Left ventricle myocardium inferior (tissue), 1 donor: ENCODE measurements around the gene CPNE6. TPM values are rescaled to one million over a fixed set of nuclear protein-coding genes. Genes with fewer than 3 reads are reported as not detected.

Source experiments
- DNase-seq: peaks from one replicate; pipeline ENCODE4 v3.0.0-alpha.2; 2020
- H3K27ac ChIP-seq: fragments of 200-600 bp; replicated peaks from 2 replicates; pipeline ENCODE4 v1.8.0; 2021
- H3K27me3 ChIP-seq: fragments of 200-600 bp; 2 replicates; pipeline ENCODE4 v1.8.0; 2021; ENCODE audit warnings: low read depth
- H3K36me3 ChIP-seq: fragments of 200-600 bp; 2 replicates; pipeline ENCODE4 v1.8.0; 2021
- H3K4me1 ChIP-seq: fragments of 200-600 bp; 2 replicates; pipeline ENCODE4 v1.8.0; 2021
- H3K4me3 ChIP-seq: fragments of 200-600 bp; 2 replicates; pipeline ENCODE4 v1.8.0; 2021; ENCODE audit warnings: mild to moderate bottlenecking, moderate library complexity
- H3K9me3 ChIP-seq: fragments of 200-600 bp; replicated peaks from 2 replicates; pipeline ENCODE4 v1.8.0; 2021
- intact Hi-C: fragments of 100-400 bp; cut with micrococcal nuclease; formaldehyde crosslinking; loops from one replicate; pipeline ENCODE4 v1.11.0; 2022
- total RNA-seq: library from RNA; stranded (reverse); fragmentation: NEBNext Ultra II Directional; extraction: Animal tissue kit (Norgen Biotek cat#: 25700); gene quantifications from one replicate; pipeline ENCODE4 v1.2.1, GENCODE V29; 2021
- TF ChIP-seq, protein P1 (sequence below): fragments of 200-600 bp; IDR thresholded peaks from 2 replicates; pipeline ENCODE4 v1.8.0; 2021; ENCODE audit warnings: antibody characterized with exemption, mild to moderate bottlenecking, borderline replicate concordance
- donor health status: DM: no; HTN: yes; CAD: no; lungs with severe emphysema.

The CPNE6 gene
- total RNA-seq, 1 donor from 2014 or later = not detected

- peaks cover 44% of the 10 kb centered on the region for H3K4me1 ChIP-seq
- intact Hi-C loops = no loop called here
- no peaks in the 10 kb centered on the region for H3K27me3 ChIP-seq
- peak overlapping the region; percentile 98 for H3K27ac ChIP-seq
- DNase-seq = no peak
- H3K4me3 ChIP-seq = peak overlapping the region; percentile 76
- TF ChIP-seq, protein P1, sequence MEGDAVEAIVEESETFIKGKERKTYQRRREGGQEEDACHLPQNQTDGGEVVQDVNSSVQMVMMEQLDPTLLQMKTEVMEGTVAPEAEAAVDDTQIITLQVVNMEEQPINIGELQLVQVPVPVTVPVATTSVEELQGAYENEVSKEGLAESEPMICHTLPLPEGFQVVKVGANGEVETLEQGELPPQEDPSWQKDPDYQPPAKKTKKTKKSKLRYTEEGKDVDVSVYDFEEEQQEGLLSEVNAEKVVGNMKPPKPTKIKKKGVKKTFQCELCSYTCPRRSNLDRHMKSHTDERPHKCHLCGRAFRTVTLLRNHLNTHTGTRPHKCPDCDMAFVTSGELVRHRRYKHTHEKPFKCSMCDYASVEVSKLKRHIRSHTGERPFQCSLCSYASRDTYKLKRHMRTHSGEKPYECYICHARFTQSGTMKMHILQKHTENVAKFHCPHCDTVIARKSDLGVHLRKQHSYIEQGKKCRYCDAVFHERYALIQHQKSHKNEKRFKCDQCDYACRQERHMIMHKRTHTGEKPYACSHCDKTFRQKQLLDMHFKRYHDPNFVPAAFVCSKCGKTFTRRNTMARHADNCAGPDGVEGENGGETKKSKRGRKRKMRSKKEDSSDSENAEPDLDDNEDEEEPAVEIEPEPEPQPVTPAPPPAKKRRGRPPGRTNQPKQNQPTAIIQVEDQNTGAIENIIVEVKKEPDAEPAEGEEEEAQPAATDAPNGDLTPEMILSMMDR = no peak
- H3K9me3 ChIP-seq = no peaks in the 10 kb centered on the region
- peaks cover 23% of the 10 kb centered on the region for H3K36me3 ChIP-seq
These were observed 42.0 kb downstream of the CPNE6 start for GRCh38 chr14:24113379-24113800.

GRCh38 chr14:24113801-24114531 lies 42.6 kb downstream of the CPNE6 start:
- Histone ChIP-seq H3K36me3 (peaks cover 28% of the 10 kb centered on the region), H3K4me3 (peak overlapping the region; percentile 76), H3K27me3 (no peaks in the 10 kb centered on the region), H3K4me1 (peaks cover 39% of the 10 kb centered on the region), H3K27ac (peak overlapping the region; percentile 98), H3K9me3 (no peaks in the 10 kb centered on the region)
- intact Hi-C loops = no loop called here
- peak; percentile 86 for DNase-seq
- TF ChIP-seq, protein P1 = no peak

GRCh38 chr14:24114532-24115421 lies 43.4 kb downstream of the CPNE6 start, which contains the start of the genes DCAF11 and NRL:
TSS of gene DCAF11 (plus strand) at chr14:24114777. CDS start at chr14:24115595, 818 bp downstream.
TSS of gene NRL (minus strand) at chr14:24114949. CDS start at chr14:24082848, 32,101 bp downstream.
- peak within 1 kb of the TSS; percentile 98 for H3K27ac ChIP-seq
- peak within 1 kb of the TSS; percentile 76 for H3K4me3 ChIP-seq
- TF ChIP-seq, protein P1 = no peak
- peaks cover 35% of the 10 kb centered on the region for H3K4me1 ChIP-seq
- DNase-seq = peak; percentile 98
- H3K27me3 ChIP-seq = no peaks in the 10 kb centered on the region
- H3K36me3 ChIP-seq = peaks cover 36% of the 10 kb centered on the region
- intact Hi-C loops = no loop called here
- no peaks in the 10 kb centered on the region for H3K9me3 ChIP-seq

DNA sequence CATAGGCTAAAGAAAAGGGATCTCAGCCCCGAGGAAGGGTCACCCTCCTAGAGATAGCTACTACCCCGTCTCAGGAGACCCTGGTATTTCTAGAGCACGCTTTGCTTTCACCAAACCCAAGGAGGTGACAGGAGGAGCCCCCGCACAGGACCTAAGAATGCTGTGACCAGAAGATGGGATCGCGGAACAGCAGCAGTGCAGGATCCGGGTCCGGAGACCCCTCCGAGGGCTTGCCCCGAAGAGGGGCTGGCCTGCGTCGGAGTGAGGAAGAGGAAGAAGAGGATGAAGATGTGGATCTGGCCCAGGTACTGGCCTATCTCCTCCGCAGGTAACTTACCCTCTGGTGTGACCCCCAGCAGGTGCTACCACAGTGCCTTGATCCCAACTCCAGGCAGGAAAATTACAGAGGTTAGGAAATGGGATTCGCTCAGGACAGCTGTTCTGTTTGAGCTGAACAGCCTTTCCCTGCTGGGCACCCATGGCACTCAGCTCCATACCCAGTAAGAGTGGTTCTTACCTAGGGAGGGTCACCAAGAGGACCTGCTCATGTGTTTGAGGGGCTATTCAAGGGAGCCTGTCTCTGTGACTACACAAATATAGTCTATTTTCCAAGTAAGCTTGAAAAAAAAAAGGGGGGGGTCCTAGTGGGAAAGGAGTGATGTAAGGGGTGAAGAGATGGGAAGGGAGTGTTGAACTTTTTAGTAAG lies 44.2 kb downstream of the CPNE6 start:
- Histone ChIP-seq H3K4me1 (peaks cover 35% of the 10 kb centered on the region), H3K27ac (peak overlapping the region; percentile 98), H3K9me3 (no peaks in the 10 kb centered on the region), H3K4me3 (peak overlapping the region; percentile 76), H3K36me3 (peaks cover 44% of the 10 kb centered on the region), H3K27me3 (no peaks in the 10 kb centered on the region)
- intact Hi-C loops = no loop called here
- DNase-seq = no peak
- TF ChIP-seq, protein P1 = no peak

DNA sequence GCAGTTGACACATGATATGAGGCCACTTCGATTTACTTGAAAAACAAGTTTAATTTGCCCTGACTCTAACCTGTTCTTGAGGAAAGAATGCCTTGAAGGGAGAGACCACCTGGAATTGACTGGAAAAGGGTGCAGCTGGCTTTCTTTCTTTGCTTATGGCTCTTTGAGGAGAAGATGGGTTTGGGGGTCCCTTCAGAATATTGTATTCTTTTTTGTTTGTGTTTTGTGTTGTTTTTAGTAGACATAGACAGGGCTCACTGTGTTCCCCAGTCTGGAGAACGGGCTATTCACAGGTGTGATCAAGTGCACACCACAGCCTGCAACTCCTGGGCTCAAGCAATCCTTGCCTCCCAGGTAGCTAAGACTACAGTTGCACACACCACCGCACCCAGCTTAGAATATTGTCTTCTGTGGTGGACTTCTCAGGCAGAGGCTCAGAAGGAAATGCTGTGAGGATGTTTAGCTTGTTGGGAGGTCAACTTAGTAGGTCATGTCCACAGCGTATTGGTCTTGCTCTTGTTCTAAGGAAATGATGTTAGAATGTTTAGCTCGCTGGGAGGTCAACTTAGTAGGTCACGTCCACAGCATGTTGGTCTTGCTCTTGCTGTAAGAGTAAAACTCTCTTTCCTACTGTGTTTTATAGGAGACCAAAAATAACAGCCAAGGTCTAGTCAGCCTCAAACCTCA lies 44.9 kb downstream of the CPNE6 start:
- H3K36me3 ChIP-seq = peaks cover 51% of the 10 kb centered on the region
- no peak for DNase-seq
- H3K27ac ChIP-seq = peak overlapping the region; percentile 8
- no peaks in the 10 kb centered on the region for H3K9me3 ChIP-seq
- peak overlapping the region; percentile 76 for H3K4me3 ChIP-seq
- TF ChIP-seq, protein P1 = no peak
- H3K4me1 ChIP-seq = peaks cover 35% of the 10 kb centered on the region
- intact Hi-C loops = no loop called here
- H3K27me3 ChIP-seq = no peaks in the 10 kb centered on the region
